H1 (cell line): ENCODE measurements around the gene DMXL2. TPM values are rescaled to one million over a fixed set of nuclear protein-coding genes. Genes with fewer than 3 reads are reported as not detected.

ENCODE experiments used
- CTCF ChIA-PET: fragments of 300-600 bp; sonication (Branson Sonifier 250); formaldehyde crosslinking; loops from one replicate; lab custom pipeline; 2021; ENCODE audit not compliant: partially characterized antibody; lab: Charles Lee
- POLR2A ChIA-PET: fragments of 300-600 bp; sonication (Branson Sonifier 250); formaldehyde crosslinking; loops from one replicate; lab custom pipeline; 2021; ENCODE audit warnings: inconsistent platforms; ENCODE audit not compliant: partially characterized antibody; lab: Charles Lee
- DNase-seq, 2 experiments: peaks; one replicate each; pipeline versions ENCODE4 v3.0.0 to v3.0.0-alpha.2; 2010 to 2022; ENCODE audit warnings: low spot score in 2 of 2, low read depth in 1 of 2, mixed read lengths in 1 of 2
- FAIRE-seq: peaks from 2 replicates; lab custom pipeline; 2011; peaks lifted over from hg19 to GRCh38; lab: Jason Lieb, UNC
- H2AFZ ChIP-seq: 2 replicates; pipeline ENCODE4 v1.8.1; 2012; ENCODE audit warnings: low read length, inconsistent platforms
- H2AK5ac ChIP-seq: 2 replicates; pipeline ENCODE4 v1.6.1; 2013; ENCODE audit warnings: low read depth, low read length
- H2BK120ac ChIP-seq: replicated peaks from 2 replicates; pipeline ENCODE3; 2013; ENCODE audit warnings: low read depth, low read length, inconsistent platforms
- H2BK12ac ChIP-seq: 2 replicates; pipeline ENCODE4 v1.6.1; 2013; ENCODE audit warnings: low read depth, low read length
- H2BK15ac ChIP-seq: 2 replicates; pipeline ENCODE4 v1.6.1; 2013; ENCODE audit warnings: low read length
- H2BK20ac ChIP-seq: 2 replicates; pipeline ENCODE4 v1.6.1; 2013; ENCODE audit warnings: low read length
- H2BK5ac ChIP-seq: 2 replicates; pipeline ENCODE4 v1.6.1; 2013; ENCODE audit warnings: low read depth, low read length
- H3K14ac ChIP-seq: 2 replicates; pipeline ENCODE4 v1.6.1; 2013; ENCODE audit warnings: inconsistent platforms; ENCODE audit not compliant: insufficient read length
- H3K18ac ChIP-seq: 2 replicates; pipeline ENCODE4 v1.6.1; 2013; ENCODE audit warnings: low read length; ENCODE audit errors: extremely low read depth
- H3K23ac ChIP-seq: 2 replicates; pipeline ENCODE4 v1.6.1; 2013; ENCODE audit warnings: inconsistent platforms; ENCODE audit not compliant: insufficient read length
- H3K23me2 ChIP-seq: 2 replicates; pipeline ENCODE4 v1.6.1; 2013; ENCODE audit warnings: low read depth, low read length
- H3K27ac ChIP-seq: 2 replicates; pipeline ENCODE4 v1.6.1; 2011; ENCODE audit warnings: low read depth, low read length, inconsistent platforms
- H3K27me3 ChIP-seq, 4 experiments: replicated peaks in 1 of 4; 1 replicate in 1 of 4; 2 replicates in 3 of 4; pipeline versions ENCODE4 v1.6.1 to v1.8.1; 2011 to 2013; ENCODE audit warnings: low read length in 3 of 4, mild to moderate bottlenecking in 3 of 4, inconsistent platforms in 2 of 4, mixed read lengths in 2 of 4, moderate library complexity in 1 of 4; ENCODE audit not compliant: control insufficient read depth in 3 of 4, insufficient read depth in 3 of 4; ENCODE audit errors: extremely low read depth in 1 of 4
- H3K36me3 ChIP-seq, 4 experiments: 2 replicates each; pipeline versions ENCODE4 v1.6.1 to v1.8.1; 2011 to 2013; ENCODE audit warnings: mild to moderate bottlenecking in 4 of 4, low read length in 3 of 4, moderate library complexity in 2 of 4, control low read depth in 1 of 4, inconsistent platforms in 1 of 4; ENCODE audit not compliant: insufficient read depth in 4 of 4, control insufficient read depth in 2 of 4
- H3K4ac ChIP-seq: replicated peaks from 2 replicates; pipeline ENCODE3; 2013; ENCODE audit warnings: low read length, low read depth, mixed read lengths, inconsistent platforms; ENCODE audit not compliant: insufficient read length
- H3K4me1 ChIP-seq, 4 experiments: replicated peaks in 1 of 4; 1 replicate in 1 of 4; 2 replicates in 3 of 4; pipeline versions ENCODE4 v1.6.1 to v1.8.1; 2011 to 2013; ENCODE audit warnings: low read length in 3 of 4, inconsistent platforms in 2 of 4, mixed read lengths in 1 of 4; ENCODE audit not compliant: insufficient read depth in 4 of 4, control insufficient read depth in 3 of 4
- H3K4me2 ChIP-seq, 2 experiments: 2 replicates each; pipeline versions ENCODE4 v1.6.1 to v1.8.1; 2011 to 2013; ENCODE audit warnings: low read depth in 2 of 2, low read length in 2 of 2, control low read depth in 1 of 2, inconsistent platforms in 1 of 2, mild to moderate bottlenecking in 1 of 2; ENCODE audit not compliant: insufficient read depth in 1 of 2
- H3K4me3 ChIP-seq, 4 experiments: fragments of 200-600, 300-600 bp in 1 of 4; sonication (generic), shearing (Covaris generic), sonication (Bioruptor Twin) in 1 of 4; 2 replicates each; pipeline versions ENCODE4 v1.5.1 to v1.8.1; 2011 to 2016; ENCODE audit warnings: low read length in 4 of 4, low read depth in 3 of 4, control low read depth in 2 of 4, inconsistent platforms in 2 of 4, mild to moderate bottlenecking in 2 of 4, mixed read lengths in 1 of 4, moderate library complexity in 1 of 4; ENCODE audit not compliant: insufficient read depth in 2 of 4; ENCODE audit errors: extremely low read depth in 1 of 4
- H3K56ac ChIP-seq: replicated peaks from 2 replicates; pipeline ENCODE3; 2013; ENCODE audit warnings: low read depth, mild to moderate bottlenecking, mixed read lengths, low read length, inconsistent platforms; ENCODE audit not compliant: insufficient read length
- H3K79me1 ChIP-seq: 2 replicates; pipeline ENCODE4 v1.6.1; 2013; ENCODE audit warnings: low read depth, low read length, control low read depth
- H3K79me2 ChIP-seq, 2 experiments: 2 replicates each; pipeline versions ENCODE4 v1.6.1 to v1.8.1; 2012 to 2013; ENCODE audit warnings: low read length in 2 of 2, mild to moderate bottlenecking in 2 of 2, inconsistent platforms in 1 of 2; ENCODE audit not compliant: insufficient read depth in 2 of 2, control insufficient read depth in 1 of 2
- H3K9ac ChIP-seq, 4 experiments: replicated peaks in 1 of 4; 1 replicate in 1 of 4; 2 replicates in 3 of 4; pipeline versions ENCODE4 v1.6.1 to v1.8.1; 2011 to 2013; ENCODE audit warnings: low read depth in 3 of 4, low read length in 3 of 4, control low read depth in 2 of 4, mild to moderate bottlenecking in 2 of 4, moderate library complexity in 2 of 4, inconsistent platforms in 1 of 4; ENCODE audit errors: extremely low read depth in 1 of 4
- H3K9me3 ChIP-seq, 2 experiments: 2 replicates each; pipeline versions ENCODE4 v1.6.1 to v1.8.1; 2012 to 2013; ENCODE audit warnings: mild to moderate bottlenecking in 2 of 2, moderate library complexity in 2 of 2, control low read depth in 1 of 2, inconsistent platforms in 1 of 2, low read depth in 1 of 2, low read length in 1 of 2, mixed read lengths in 1 of 2; ENCODE audit not compliant: insufficient read depth in 2 of 2
- H4K20me1 ChIP-seq, 2 experiments: replicated peaks in 1 of 2; 2 replicates each; pipeline versions ENCODE3 to v1.8.1; 2011 to 2013; ENCODE audit warnings: inconsistent platforms in 2 of 2, low read length in 2 of 2, mild to moderate bottlenecking in 1 of 2; ENCODE audit not compliant: insufficient read depth in 2 of 2, control insufficient read depth in 1 of 2
- H4K5ac ChIP-seq: 2 replicates; pipeline ENCODE4 v1.6.1; 2013; ENCODE audit warnings: low read length, low read depth, mixed read lengths, inconsistent platforms; ENCODE audit not compliant: insufficient read length
- H4K8ac ChIP-seq: 2 replicates; pipeline ENCODE4 v1.8.0; 2013; ENCODE audit warnings: mild to moderate bottlenecking, moderate library complexity, low read length, inconsistent platforms; ENCODE audit not compliant: insufficient read depth; ENCODE audit errors: extremely low read depth
- H4K91ac ChIP-seq: replicated peaks from 2 replicates; pipeline ENCODE3; 2013; ENCODE audit warnings: low read length, mixed read lengths, inconsistent platforms; ENCODE audit not compliant: insufficient read length
- BRCA1 ChIP-seq: IDR thresholded peaks from 2 replicates; pipeline ENCODE4 v1.6.1; 2012; ENCODE audit warnings: low read depth, low read length, improper control_type of control experiment
- CTCF ChIP-seq, 3 experiments: IDR thresholded peaks; 1 replicate in 2 of 3; 2 replicates in 1 of 3; pipeline versions ENCODE4 v1.5.1 to v1.6.1; 2011; ENCODE audit warnings: low read length in 3 of 3, mild to moderate bottlenecking in 3 of 3, inconsistent platforms in 2 of 3, low read depth in 1 of 3, moderate library complexity in 1 of 3; ENCODE audit not compliant: insufficient read depth in 1 of 3; ENCODE audit errors: control extremely low read depth in 1 of 3
- SIN3A ChIP-seq, 2 experiments: IDR thresholded peaks in 1 of 2; conservative IDR thresholded peaks in 1 of 2; 2 replicates each; pipeline ENCODE4 v1.6.1; 2011 to 2012; ENCODE audit warnings: low read length in 2 of 2, improper control_type of control experiment in 1 of 2, low read depth in 1 of 2, mild to moderate bottlenecking in 1 of 2
- TAF7 ChIP-seq: optimal IDR thresholded peaks from 2 replicates; pipeline ENCODE3; 2011; ENCODE audit warnings: low read depth, mild to moderate bottlenecking, inconsistent platforms, low read length, moderate library complexity, borderline replicate concordance
- WGBS, 2 experiments: shearing (Covaris generic) in 1 of 2; methylation state at CpG; one replicate each; pipeline versions ENCODE4 v1.1.6 to v1.1.7; 2013 to 2015; ENCODE audit warnings: low lambda C conversion rate in 2 of 2, mixed read lengths in 2 of 2, inconsistent platforms in 1 of 2, low coverage in 1 of 2, missing lambda C conversion rate in 1 of 2; ENCODE audit not compliant: insufficient replicate concordance in 2 of 2, insufficient coverage in 1 of 2, insufficient read length in 1 of 2; ENCODE audit errors: extremely low coverage in 1 of 2, missing lambda C conversion rate in 1 of 2; 5-methylcytosine and 5-hydroxymethylcytosine counted together
- polyA plus RNA-seq, 7 experiments: library from polyadenylated mRNA; depleted of rRNA in 3 of 7; stranded (reverse) in 5 of 7; unstranded in 2 of 7; fragments of >200 nt in 5 of 7; fragments of 200-250 nt in 2 of 7; gene quantifications; 1 replicate in 5 of 7; 2 replicates in 1 of 7; 4 replicates in 1 of 7; pipeline versions ENCODE4 v1.2.1 to v1.2.3, GENCODE V29; 2011 to 2013; ENCODE audit warnings: missing spikeins in 2 of 7, mixed read lengths in 2 of 7
- total RNA-seq: library from RNA; stranded (reverse); fragmentation: NEBNext Ultra II Directional; extraction: Animal tissue kit (Norgen Biotek cat#: 25700); gene quantifications from 2 replicates; pipeline ENCODE4 v1.2.1, GENCODE V29; 2021

DMXL2 gene
- total and polyA plus RNA-seq, 2 of the 8 experiments (the other 6 are each of a cell fraction or from before 2014, with no cell fraction given): 9.5 to 10.6 TPM

GRCh38 chr15:51641490-51642130, 19.0 kb upstream of the DMXL2 start:
- Histone ChIP-seq H3K79me1 (no peaks in the 10 kb centered on the region), H2BK12ac (no peak overlapping the region), H4K91ac (no peak overlapping the region), H2AFZ (no peak overlapping the region), H2AK5ac (no peak overlapping the region), H3K27me3 (no peaks in the 10 kb centered on the region; a peak in 2 of 7 replicates), H2BK15ac (no peak overlapping the region), H3K23me2 (no peaks in the 10 kb centered on the region), H4K5ac (no peak overlapping the region), H3K4me1 (no peaks in the 10 kb centered on the region)
- no peak for DNase-seq
- CTCF ChIA-PET: interaction anchor here (1.5 to 2.4 kb wide), 2 partner anchors 8 to 135 kb away, joined by 11 read pairs; no protein-coding TSS in a partner anchor
- TF ChIP-seq CTCF (IDR thresholded peaks at IDR 0.05; ENCODE audit: control extremely low read depth in 1 of 3, insufficient read depth in 1 of 3, low read depth in 1 of 3, low read length in 3 of 3) (no peak), BRCA1 (no peak), SIN3A (conservative IDR thresholded peaks at IDR 0.05 in 1 of 2, IDR thresholded peaks at IDR 0.05 in 1 of 2; ENCODE audit: low read depth in 1 of 2, low read length in 2 of 2) (no peak), TAF7 (no peak)
- TF ChIP-seq, all 59 proteins: peak for 0
- Histone ChIP-seq H3K4me2 (no peak overlapping the region), H2BK5ac (no peak overlapping the region), H3K4me3 (no peak overlapping the region), H3K79me2 (no peaks in the 10 kb centered on the region), H3K14ac (no peak overlapping the region), H3K23ac (no peak overlapping the region), H4K8ac (no peak overlapping the region), H3K9me3 (no peaks in the 10 kb centered on the region), H2BK20ac (no peak overlapping the region), H4K20me1 (no peaks in the 10 kb centered on the region), H3K18ac (no peak overlapping the region), H2BK120ac (no peak overlapping the region), H3K4ac (no peak overlapping the region), H3K9ac (no peak overlapping the region), H3K27ac (no peak overlapping the region), H3K36me3 (no peaks in the 10 kb centered on the region), H3K56ac (no peak overlapping the region)
- POLR2A ChIA-PET: no interaction called here
- no peak for FAIRE-seq
- 85% methylated on average over 4 of the region's 4 CpGs; no CpG with 5 or more reads in 1 of the 2 experiments for WGBS, 2 experiments
